HEK293T (cell line): ENCODE measurements around the gene IMPDH2.

Source experiments
- ARNT ChIP-seq: fragments of 450-650 bp; IDR thresholded peaks from 2 replicates; pipeline ENCODE4 v1.6.1; 2017; ENCODE audit warnings: mild to moderate bottlenecking
- BHLHE40 ChIP-seq: fragments of 450-650 bp; IDR thresholded peaks from 2 replicates; pipeline ENCODE4 v1.6.1; 2016; ENCODE audit warnings: mild to moderate bottlenecking, moderate library complexity, borderline replicate concordance
- CTBP1 ChIP-seq: fragments of 450-650 bp; IDR thresholded peaks from 2 replicates; pipeline ENCODE4 v1.6.1; 2016; ENCODE audit warnings: borderline replicate concordance
- ELF4 ChIP-seq: fragments of 450-650 bp; IDR thresholded peaks from 2 replicates; pipeline ENCODE4 v1.6.1; 2017; ENCODE audit warnings: antibody characterized with exemption
- FOXK2 ChIP-seq: fragments of 450-650 bp; IDR thresholded peaks from 2 replicates; pipeline ENCODE4 v1.6.1; 2016; ENCODE audit warnings: mild to moderate bottlenecking
- FOXM1 ChIP-seq: fragments of 450-650 bp; IDR thresholded peaks from 2 replicates; pipeline ENCODE4 v1.6.1; 2017; ENCODE audit warnings: mild to moderate bottlenecking, borderline replicate concordance
- HDGF ChIP-seq: fragments of 450-650 bp; IDR thresholded peaks from 2 replicates; pipeline ENCODE4 v1.6.1; 2017; ENCODE audit warnings: antibody characterized with exemption, borderline replicate concordance
- L3MBTL2 ChIP-seq: fragments of 450-650 bp; conservative IDR thresholded peaks from 2 replicates; pipeline ENCODE4 v1.6.1; 2016; ENCODE audit warnings: mild to moderate bottlenecking
- LEF1 ChIP-seq: fragments of 450-650 bp; IDR thresholded peaks from 2 replicates; pipeline ENCODE4 v1.6.1; 2017; ENCODE audit warnings: mild to moderate bottlenecking, borderline replicate concordance
- SP1 ChIP-seq: fragments of 450-650 bp; IDR thresholded peaks from 2 replicates; pipeline ENCODE4 v1.6.1; 2017
- SUZ12 ChIP-seq: fragments of 450-650 bp; IDR thresholded peaks from 2 replicates; pipeline ENCODE4 v1.6.1; 2016; ENCODE audit warnings: mild to moderate bottlenecking
- ZNF384 ChIP-seq: fragments of 450-650 bp; IDR thresholded peaks from 2 replicates; pipeline ENCODE4 v1.6.1; 2016

DNA sequence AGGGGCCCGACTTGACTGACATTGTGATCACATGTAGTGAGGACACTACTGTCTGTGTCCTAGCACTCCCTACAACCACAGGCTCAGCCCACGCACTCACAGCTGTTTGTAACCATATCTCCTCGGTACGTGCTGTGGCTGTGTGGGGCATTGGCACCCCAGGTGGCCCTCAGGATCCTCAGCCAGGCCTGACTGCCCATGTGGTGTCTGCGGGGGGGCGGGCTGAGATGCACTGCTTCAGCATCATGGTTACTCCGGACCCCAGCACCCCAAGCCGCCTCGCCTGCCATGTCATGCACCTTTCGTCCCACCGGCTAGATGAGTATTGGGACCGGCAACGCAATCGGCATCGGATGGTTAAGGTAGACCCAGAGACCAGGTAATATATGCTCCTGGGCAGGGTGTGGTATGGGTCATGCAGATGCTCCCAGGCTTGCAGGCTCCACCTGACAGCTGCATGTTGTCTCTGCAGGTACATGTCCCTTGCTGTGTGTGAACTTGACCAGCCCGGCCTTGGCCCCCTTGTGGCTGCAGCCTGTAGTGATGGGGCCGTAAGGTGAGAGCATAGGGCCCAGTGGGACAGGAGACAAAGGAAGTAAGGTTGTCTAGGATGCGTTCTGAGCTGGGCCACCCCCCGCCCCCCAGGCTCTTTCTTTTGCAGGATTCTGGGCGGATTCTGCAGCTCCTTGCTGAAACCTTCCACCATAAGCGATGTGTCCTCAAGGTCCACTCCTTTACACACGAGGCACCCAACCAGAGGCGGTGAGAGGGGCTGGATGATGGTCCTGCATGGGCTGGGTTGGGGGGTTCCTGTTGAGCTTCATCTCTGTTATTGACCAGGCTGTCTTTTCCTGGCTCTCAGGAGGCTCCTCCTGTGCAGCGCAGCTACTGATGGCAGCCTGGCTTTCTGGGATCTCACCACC is 15.2 kb downstream of the IMPDH2 start:
- TF ChIP-seq HDGF (no peak), BHLHE40 (no peak), CTBP1 (no peak), ELF4 (no peak), FOXK2 (no peak), ZNF384 (no peak), LEF1 (no peak), ARNT (no peak), FOXM1 (no peak), L3MBTL2 (no peak), SUZ12 (no peak), SP1 (no peak)
